ENCODE measurements around the gene FRMPD2. TPM values are rescaled to one million over a fixed set of nuclear protein-coding genes. Genes with fewer than 3 reads are reported as not detected.

Gene FRMPD2
- total RNA-seq, 1 experiment from 2014 or later: 0.44 TPM

- Histone ChIP-seq H2AFZ (ENCODE audit: low read length) (no peak overlapping the region), H3T11ph (ENCODE audit: low read length) (no peak overlapping the region), H3K56ac (ENCODE audit: insufficient read length, low read depth, low read length) (no peak overlapping the region), H4K5ac (ENCODE audit: insufficient read length, low read depth, low read length) (no peak overlapping the region), H2BK12ac (ENCODE audit: insufficient read length, low read depth, low read length) (no peak overlapping the region), H3K9ac (ENCODE audit: extremely low read depth, insufficient read length, low read length) (no peak overlapping the region), H3K18ac (ENCODE audit: insufficient read length, low read depth, low read length) (no peak overlapping the region), H3K79me1 (ENCODE audit: insufficient read depth, low read depth, low read length, poor library complexity, severe bottlenecking) (no peaks in the 10 kb centered on the region), H3K4me2 (ENCODE audit: insufficient read depth, insufficient read length, low read length) (no peak overlapping the region), H3K4ac (ENCODE audit: low read depth, low read length) (no peak overlapping the region), H3K14ac (ENCODE audit: insufficient read depth, low read length) (no peak overlapping the region), H2BK120ac (ENCODE audit: low read depth, low read length, poor library complexity, severe bottlenecking) (no peak overlapping the region), H3K79me2 (ENCODE audit: insufficient read depth, low read length) (no peaks in the 10 kb centered on the region), H2BK5ac (ENCODE audit: insufficient read length, low read length) (no peak overlapping the region), H3K4me1 (ENCODE audit: insufficient read depth, low read length) (no peaks in the 10 kb centered on the region), H3K23ac (ENCODE audit: insufficient read length, low read depth, low read length) (no peak overlapping the region), H3K27me3 (ENCODE audit: insufficient read depth, low read length) (no peaks in the 10 kb centered on the region), H3K23me2 (ENCODE audit: insufficient read length, low read depth, low read length, poor library complexity, severe bottlenecking) (no peaks in the 10 kb centered on the region), H4K20me1 (ENCODE audit: control insufficient read depth, insufficient read depth, insufficient read length) (no peaks in the 10 kb centered on the region), H2BK20ac (ENCODE audit: low read depth, low read length, poor library complexity, severe bottlenecking) (no peak overlapping the region), H3K9me3 (ENCODE audit: control insufficient read depth, low read depth, low read length) (no peaks in the 10 kb centered on the region), H3K27ac (ENCODE audit: insufficient read length, low read depth, low read length) (no peak overlapping the region), H2BK15ac (ENCODE audit: low read depth, low read length) (no peak overlapping the region), H2AK5ac (ENCODE audit: insufficient read length, low read length) (no peak overlapping the region), H4K91ac (ENCODE audit: insufficient read length, low read depth, low read length) (no peak overlapping the region), H4K8ac (replicated peaks; ENCODE audit: insufficient read length, low read depth, low read length) (no peak overlapping the region)
- WGBS (ENCODE audit: extremely low coverage, insufficient read length, low lambda C conversion rate): no CpG with 5 or more reads among the region's 2 CpGs
- H3K9me3 Mint-ChIP-seq: peaks cover 0 to 2% of the 10 kb centered on the region in 2 experiments; a peak in 1 of 5 replicates
- H3K27me3 Mint-ChIP-seq (ENCODE audit: low read depth): peaks cover 2% of the 10 kb centered on the region
- no peak for TF ChIP-seq CTCF (conservative IDR thresholded peaks at IDR 0.05)
- DNase-seq: no peak
- no peaks in the 10 kb centered on the region for H3K36me3 Mint-ChIP-seq (ENCODE audit: insufficient read depth in 1 of 3, low read depth in 3 of 3)
- H3K4me1 Mint-ChIP-seq: peaks cover 12 to 13% of the 10 kb centered on the region in 2 experiments
- no peak overlapping the region for H3K4me3 Mint-ChIP-seq
- H3K27ac Mint-ChIP-seq: no peak overlapping the region
These were observed 19.9 kb upstream of the FRMPD2 start for GRCh38 chr10:48294431-48294830.

All from H9 (cell line).